NOMO-1 (cell line): Measurements from ENCODE around the gene YPEL5.
"Not testable (repeated sequence)": the region's sequence is repeated elsewhere in the genome, so short reads cannot be mapped to it uniquely, and the experiment has no call there.

Experiments used
- DNase-seq, 2 experiments: peaks; one replicate each; lab custom pipeline; 2025; ENCODE audit not compliant: unreplicated experiment in 2 of 2; lab: John Stamatoyannopoulos, UW

The YPEL5 gene

GRCh38 chr2:30146337-30147195 is at the start of gene YPEL5:
Gene YPEL5 (plus strand): TSS chr2:30147007. CDS start chr2:30156652, 9,645 bp downstream.
- DNase-seq, result peak; percentile 100

DNA sequence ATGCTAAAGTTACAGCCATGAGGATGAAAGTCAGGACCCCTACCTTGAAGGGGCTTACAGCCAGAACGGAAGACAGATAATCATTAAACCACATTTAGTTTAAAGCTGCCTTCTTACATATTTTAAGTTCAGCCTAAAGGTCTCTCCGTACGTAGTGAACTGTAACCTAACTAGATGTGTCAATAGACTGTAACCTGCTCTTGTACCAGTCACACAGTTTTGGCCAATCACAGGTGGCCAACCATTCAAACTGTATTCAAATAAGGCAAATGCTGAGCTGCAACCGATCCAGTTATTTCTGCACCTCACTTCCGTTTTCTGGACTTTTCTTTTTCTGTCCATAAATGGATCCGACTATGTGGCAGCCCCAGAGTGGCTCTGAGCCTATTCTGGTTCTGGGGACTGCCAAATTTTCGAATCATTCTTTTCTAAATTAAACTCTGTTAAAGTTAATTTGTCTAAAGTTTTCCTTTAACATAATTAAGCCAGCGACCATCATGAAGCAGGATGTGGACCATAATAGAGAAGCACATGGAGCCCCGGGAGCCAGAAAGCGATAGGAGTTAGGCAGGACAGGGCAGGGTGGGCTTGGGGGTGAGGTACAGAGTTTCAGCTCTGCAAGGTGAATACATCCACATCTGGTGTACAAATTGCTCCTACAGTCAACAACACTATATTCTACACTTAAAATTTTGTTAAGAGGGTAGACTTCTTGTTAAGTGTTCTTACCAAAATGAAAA is 48.4 kb upstream of the YPEL5 start:
- no peak for DNase-seq

DNA sequence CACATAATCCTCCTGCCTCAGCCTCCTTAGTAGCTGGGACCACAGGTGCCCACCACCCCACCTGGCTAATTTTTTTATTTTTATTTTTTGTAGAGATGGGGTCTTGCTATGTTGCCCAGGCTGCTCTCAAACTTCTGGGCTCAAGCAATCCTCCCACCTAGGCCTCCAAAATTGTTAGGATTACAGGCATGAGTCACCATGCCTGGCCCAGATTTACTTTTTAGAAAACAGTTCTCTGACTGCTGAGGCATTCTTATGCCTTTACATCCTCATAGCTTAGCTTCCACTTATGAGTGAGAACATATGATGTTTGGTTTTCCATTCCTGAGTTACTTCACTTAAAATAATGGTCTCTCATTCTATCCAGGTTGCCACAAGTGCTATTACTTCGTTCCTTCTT is 47.4 kb upstream of the YPEL5 start:
- DNase-seq, result not testable (repeated sequence)

DNA sequence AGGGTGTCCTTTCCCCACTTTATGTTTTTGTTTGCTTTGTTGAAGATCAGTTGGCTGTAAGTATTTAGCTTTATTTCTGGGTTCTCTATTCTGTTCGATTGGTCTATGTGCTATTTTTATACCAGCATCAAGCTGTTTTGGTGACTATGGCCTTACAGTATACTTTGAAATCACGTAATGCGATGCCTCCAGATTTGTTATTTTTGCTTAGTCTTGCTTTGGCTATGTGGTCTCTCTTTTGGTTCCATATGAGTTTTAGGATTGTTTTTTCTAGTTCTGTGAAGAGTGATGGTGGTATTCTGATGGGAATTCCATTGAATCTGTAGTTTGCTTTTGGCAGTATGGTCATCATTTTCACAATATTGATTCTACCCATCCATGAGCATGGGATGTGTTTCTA is 46.1 kb upstream of the YPEL5 start:
- not testable (repeated sequence) for DNase-seq

- DNase-seq, result no peak
Observed at GRCh38 chr2:30104307-30104706, 42.5 kb upstream of the YPEL5 start.

- no peak for DNase-seq
Observed at GRCh38 chr2:30105556-30105955, 41.3 kb upstream of the YPEL5 start.

GRCh38 chr2:30106543-30106942 is 40.3 kb upstream of the YPEL5 start:
- no peak for DNase-seq

- no peak for DNase-seq
Observed at GRCh38 chr2:30108192-30108591, 38.6 kb upstream of the YPEL5 start.

DNA sequence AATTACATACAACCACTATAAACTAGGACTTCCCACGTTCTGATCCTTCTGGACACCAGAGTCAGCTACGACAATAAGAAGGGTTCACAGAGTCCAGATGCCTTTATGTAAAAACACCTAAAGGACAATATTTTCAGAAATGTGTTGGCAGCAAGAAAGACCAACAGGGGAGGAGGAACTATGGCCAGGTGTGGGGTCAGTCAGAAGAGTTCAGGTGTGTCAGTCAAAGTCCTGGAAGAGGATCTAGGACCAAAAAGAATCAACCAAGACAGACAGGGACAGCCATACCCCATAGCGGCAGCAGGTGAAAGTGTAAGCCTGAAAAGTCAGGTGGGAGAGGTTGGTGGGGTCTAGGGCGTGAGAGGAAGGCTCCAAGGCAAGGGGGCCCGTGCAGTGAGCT is 38.0 kb upstream of the YPEL5 start:
- no peak for DNase-seq

DNA sequence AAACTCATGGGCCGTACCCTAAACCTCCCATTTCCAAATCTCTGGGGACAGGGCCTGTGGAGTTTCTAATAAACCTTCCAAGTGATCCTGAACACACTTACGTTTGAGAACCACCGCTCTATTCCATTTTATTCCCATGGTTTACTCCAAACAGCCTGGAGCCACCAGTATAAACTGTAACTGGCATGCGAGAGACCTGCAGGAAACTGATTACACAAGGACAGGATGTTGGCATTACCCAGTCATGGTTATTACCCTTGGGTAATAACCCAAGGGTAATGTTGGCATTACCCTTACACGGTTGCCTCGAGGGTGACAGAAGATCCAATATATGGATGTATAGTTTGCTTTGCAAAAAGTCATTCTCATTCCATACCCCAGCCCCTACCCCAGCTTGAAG is 37.0 kb upstream of the YPEL5 start:
- no peak for DNase-seq

DNA sequence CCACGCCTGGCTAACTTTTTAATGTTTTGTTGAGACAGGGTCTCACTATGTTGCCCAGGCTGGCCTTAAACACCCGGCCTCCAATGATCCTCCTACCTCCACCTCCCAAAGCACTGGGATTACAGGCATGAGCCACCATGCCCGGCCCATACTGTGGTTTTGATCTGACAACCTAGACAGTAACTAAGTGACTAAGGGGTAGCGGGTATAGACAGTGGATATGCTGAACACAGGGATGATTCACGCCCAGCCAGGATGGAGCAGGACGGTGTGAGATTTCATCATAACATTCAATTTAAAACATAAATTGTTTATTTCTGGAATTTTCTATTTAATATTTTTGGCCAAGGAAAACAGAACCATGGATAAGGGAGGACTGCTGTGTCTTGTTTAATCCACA is 36.0 kb upstream of the YPEL5 start:
- no peak for DNase-seq

- DNase-seq, result not testable (repeated sequence)
Observed at GRCh38 chr2:30111186-30111585, 35.6 kb upstream of the YPEL5 start.

DNA sequence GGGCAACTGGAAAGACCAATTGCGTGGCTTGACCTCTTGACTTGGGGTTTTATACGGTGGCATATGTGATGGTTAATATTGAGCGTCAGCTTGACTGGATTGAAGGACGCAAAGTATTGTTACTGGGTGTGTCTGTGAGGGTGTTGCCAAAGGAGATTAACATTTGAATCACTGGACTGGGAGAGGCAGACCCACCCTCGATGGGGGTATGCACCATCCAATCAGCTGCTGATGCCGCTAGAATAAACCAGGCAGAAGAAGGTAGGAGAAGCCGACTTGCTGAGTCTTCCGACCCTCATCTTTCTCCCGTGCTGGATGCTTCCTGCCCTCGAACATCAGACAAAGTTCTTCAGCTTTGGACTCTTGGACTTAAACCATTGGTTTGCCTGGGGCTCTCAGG is 34.2 kb upstream of the YPEL5 start:
- no peak for DNase-seq

DNA sequence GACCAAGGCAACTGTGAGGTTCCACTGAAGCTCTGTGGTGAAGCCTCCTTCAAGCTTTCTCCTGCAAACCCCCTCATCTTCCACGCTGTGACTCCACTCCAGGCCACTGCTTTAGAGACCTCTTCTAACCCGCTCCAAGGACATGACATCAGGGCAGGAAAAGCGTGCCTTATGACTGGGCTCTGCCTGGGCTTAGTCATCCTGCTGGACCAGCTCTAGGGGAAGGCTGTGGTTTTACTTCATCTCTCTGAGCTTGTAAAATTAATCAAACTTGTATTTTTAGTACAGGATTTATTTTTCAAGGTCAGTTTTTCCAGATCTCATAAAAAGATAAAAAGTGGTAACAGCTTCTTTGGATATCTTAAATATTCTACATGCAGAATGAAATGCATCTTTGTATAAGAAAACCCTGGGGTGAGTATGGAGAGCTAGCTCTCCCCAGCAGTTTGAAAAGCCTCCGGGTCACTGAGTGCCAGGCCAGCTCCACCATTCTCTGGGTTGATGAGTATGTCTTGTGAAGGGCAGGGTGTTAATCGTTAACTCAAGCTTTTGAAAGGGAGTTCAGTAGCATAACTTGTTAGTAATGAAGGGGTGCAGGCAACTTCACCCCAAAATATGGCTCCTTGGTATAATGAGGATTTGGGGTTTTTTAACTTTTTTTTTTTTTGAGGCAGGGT is 33.1 kb upstream of the YPEL5 start:
- no peak for DNase-seq

DNA sequence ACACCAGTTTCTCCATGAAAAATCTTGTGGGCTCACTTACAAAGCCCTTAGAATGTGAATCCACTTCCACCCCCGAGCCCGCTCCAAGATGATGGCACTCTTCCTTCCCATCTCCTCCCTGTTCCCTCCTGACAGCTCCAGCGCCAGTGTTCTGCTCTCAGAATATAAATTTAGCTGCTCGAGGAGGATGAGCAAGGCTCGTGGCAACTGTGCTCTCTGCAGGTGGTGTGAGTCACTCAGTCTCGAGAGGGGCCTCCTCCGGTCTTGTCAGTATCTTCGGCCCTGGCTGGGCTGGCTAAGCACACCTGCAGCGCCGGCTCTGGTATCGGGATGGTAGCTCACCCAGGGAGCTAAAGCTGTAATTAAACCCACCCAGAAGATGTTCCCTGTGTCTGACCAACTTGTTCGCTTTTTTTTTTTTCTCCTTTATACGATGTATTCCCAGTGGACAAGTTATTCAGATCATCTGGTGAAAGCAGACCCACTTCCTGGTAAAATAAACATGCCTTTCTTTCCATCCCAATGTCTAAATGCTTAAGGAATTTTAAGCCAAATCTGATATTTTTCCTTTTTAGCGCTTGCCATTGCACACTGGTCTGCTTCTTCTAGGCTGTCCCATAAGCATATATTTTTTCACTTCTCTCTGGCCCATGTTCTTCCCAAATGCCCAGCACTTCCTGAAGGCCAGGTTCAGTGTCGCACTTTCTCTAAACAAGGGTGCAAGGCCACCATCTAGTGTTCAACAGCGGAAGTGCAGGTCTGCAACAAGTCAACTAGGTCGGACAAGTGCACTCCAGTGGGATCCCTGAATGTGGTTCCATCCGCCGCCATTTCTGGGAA is 31.4 kb upstream of the YPEL5 start:
- DNase-seq, result peak; percentile 31 to 47

- DNase-seq, result no peak
Observed at GRCh38 chr2:30115981-30116285, 30.9 kb upstream of the YPEL5 start.

GRCh38 chr2:30122362-30122761 is 24.4 kb upstream of the YPEL5 start:
- no peak for DNase-seq

- DNase-seq, result no peak
Observed at GRCh38 chr2:30127016-30127893, 19.6 kb upstream of the YPEL5 start.

DNA sequence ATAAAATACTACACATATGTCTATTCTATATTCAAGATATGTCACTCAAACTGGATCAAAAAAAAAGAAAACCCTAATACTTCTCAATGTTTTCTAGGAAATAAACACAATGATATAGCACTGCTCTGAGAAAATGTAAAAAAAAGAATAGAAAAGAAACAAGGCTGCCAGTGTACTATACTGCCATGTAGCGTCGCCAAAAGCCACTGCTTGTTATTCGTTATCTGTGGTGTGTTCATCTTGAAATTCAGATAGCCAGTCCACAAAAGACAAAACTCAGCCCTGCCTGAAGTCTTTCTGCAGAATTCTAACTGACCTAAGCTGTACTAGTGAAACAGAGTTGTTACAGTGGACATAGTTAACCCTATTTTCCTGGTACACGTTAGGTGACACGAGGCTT is 12.2 kb upstream of the YPEL5 start:
- no peak for DNase-seq

DNA sequence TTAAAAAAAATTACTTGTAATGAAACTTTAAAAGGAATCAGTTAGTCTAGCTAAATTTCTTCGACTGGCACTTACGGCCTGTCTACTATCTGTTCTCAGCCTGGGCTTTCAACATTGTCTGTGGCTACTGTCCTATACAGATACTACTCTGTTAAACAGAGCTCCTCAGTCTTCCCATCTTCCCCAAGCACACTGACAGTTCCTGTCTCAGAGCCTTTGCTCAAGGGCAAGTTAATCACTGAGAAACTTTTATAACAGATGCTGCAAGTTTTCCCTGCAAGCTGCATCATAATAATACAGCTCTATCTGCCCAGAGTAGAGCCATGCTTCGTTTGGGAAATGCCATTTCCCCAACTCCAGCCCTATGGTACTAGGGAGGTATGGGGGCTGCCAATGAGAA is 11.3 kb upstream of the YPEL5 start:
- DNase-seq, result no peak
